Panc1 (cell line): ENCODE data around the gene IFIH1. TPM values are rescaled to one million over a fixed set of nuclear protein-coding genes. Genes with fewer than 3 reads are reported as not detected.

Experiments
- ATAC-seq: fragments of 200-7000 bp; cut with Tn5 transposase; 2 replicates; pipeline ENCODE4 v1.9.1; 2020; ENCODE audit warnings: mild to moderate bottlenecking, moderate library complexity
- BruUV-seq: library from RNA; stranded (reverse); fragments of 400-500 nt; replicated peaks from 2 replicates; lab custom pipeline; 2021; lab: Mats Ljungman, UMichigan
- CTCF ChIA-PET: fragments of 300-600 bp; sonication (Branson Sonifier 250); formaldehyde crosslinking; loops from one replicate; lab custom pipeline; 2022; ENCODE audit warnings: antibody characterized with exemption; lab: Charles Lee
- POLR2A ChIA-PET: fragments of 300-600 bp; sonication (Branson Sonifier 250); formaldehyde crosslinking; loops from one replicate; lab custom pipeline; 2022; ENCODE audit warnings: antibody characterized with exemption; lab: Charles Lee
- DNase-seq: peaks from one replicate; pipeline ENCODE4 v3.0.0-alpha.2; 2010; ENCODE audit warnings: low read depth, low spot score
- H3K27ac ChIP-seq: 2 replicates; pipeline ENCODE4 v1.5.1; 2011; ENCODE audit warnings: mild to moderate bottlenecking, low read length, inconsistent platforms
- H3K27me3 ChIP-seq: fragments of 200-500 bp; sonication (Bioruptor generic); 2 replicates; pipeline ENCODE4 v1.6.0; 2014; ENCODE audit warnings: low read length, inconsistent platforms; ENCODE audit not compliant: control insufficient read depth, insufficient read depth
- H3K36me3 ChIP-seq: fragments of 200-500 bp; sonication (Bioruptor generic); 2 replicates; pipeline ENCODE4 v1.5.1; 2014; ENCODE audit warnings: inconsistent platforms, mild to moderate bottlenecking, low read length, moderate library complexity; ENCODE audit not compliant: control insufficient read depth, insufficient read depth
- H3K4me1 ChIP-seq: 2 replicates; pipeline ENCODE4 v1.5.1; 2011; ENCODE audit warnings: inconsistent platforms, mild to moderate bottlenecking, low read length, moderate library complexity; ENCODE audit not compliant: control insufficient read depth, insufficient read depth
- H3K4me3 ChIP-seq, 2 experiments: 2 replicates each; pipeline ENCODE4 v1.5.1; 2011 to 2012; ENCODE audit warnings: low read depth in 2 of 2, low read length in 2 of 2, mild to moderate bottlenecking in 2 of 2, inconsistent platforms in 1 of 2, moderate library complexity in 1 of 2
- H3K9me3 ChIP-seq: fragments of 200-500 bp; sonication (Bioruptor generic); 2 replicates; pipeline ENCODE4 v1.5.1; 2014; ENCODE audit warnings: low read depth, mild to moderate bottlenecking, inconsistent platforms, low read length, moderate library complexity; ENCODE audit not compliant: control insufficient read depth, insufficient read depth
- POLR2AphosphoS5 ChIP-seq: IDR thresholded peaks from 2 replicates; pipeline ENCODE4 v1.6.1; 2012; ENCODE audit warnings: mild to moderate bottlenecking, low read depth, low read length, moderate library complexity
- SIN3A ChIP-seq: IDR thresholded peaks from 2 replicates; pipeline ENCODE4 v1.6.1; 2012; ENCODE audit warnings: low read depth, mild to moderate bottlenecking, low read length, moderate library complexity, borderline replicate concordance; ENCODE audit not compliant: insufficient read depth
- TCF7L2 ChIP-seq: IDR thresholded peaks from 2 replicates; pipeline ENCODE4 v1.6.1; 2011; ENCODE audit warnings: mild to moderate bottlenecking, low read depth, low read length, inconsistent platforms
- in situ Hi-C: cut with HindIII; loops from 2 replicates; pipeline ENCODE4 v1.10.0; 2016; ENCODE audit warnings: low sequenced_read_pairs, low pct_unique_long_range_greater_than_20kb
- intact Hi-C: fragments of 100-400 bp; cut with micrococcal nuclease; formaldehyde crosslinking; loops from one replicate; pipeline ENCODE4 v1.10.0; 2022; ENCODE audit not compliant: unreplicated experiment
- total RNA-seq: library from RNA; stranded (reverse); gene quantifications from one replicate; pipeline ENCODE4 v1.2.1, GENCODE V29; 2021; ENCODE audit not compliant: unreplicated experiment
- TF ChIP-seq, protein P1 (sequence below), 2 experiments: IDR thresholded peaks; 2 replicates each; pipeline ENCODE4 v1.6.1; 2011 to 2012; ENCODE audit warnings: low read depth in 2 of 2, control low read depth in 1 of 2, low read length in 1 of 2, mild to moderate bottlenecking in 1 of 2, moderate library complexity in 1 of 2; ENCODE audit not compliant: insufficient read depth in 1 of 2
- TF ChIP-seq, protein P2 (sequence below): fragments of 450-650 bp; IDR thresholded peaks from 2 replicates; pipeline ENCODE4 v1.5.1; 2017; ENCODE audit warnings: mild to moderate bottlenecking

IFIH1 gene
- total RNA-seq, 1 experiment from 2014 or later, result 15.4 TPM

DNA sequence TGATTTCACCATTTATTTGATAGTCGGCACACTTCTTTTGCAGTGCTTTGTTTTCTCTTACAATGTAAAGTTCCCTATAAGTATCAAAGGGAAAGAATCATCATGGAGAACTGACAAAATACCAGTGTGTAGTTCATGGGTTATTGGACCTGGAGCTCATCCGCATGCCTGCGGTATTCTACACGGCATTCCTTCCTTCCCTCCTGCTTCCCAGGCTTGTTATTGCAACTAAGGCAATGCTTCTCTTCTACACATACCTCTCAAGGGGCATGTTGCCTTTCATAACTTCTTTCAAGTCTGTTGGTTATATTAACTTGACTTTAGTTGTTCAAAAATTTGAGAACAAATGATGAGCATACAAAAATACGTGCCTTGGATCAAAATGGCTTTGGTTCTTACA, 51.0 kb downstream of the IFIH1 start:
- in situ Hi-C loops, result no loop called here
- DNase-seq (no peak), ATAC-seq (no peak)
- no peaks in the 10 kb centered on the region for H3K9me3 ChIP-seq
- POLR2A ChIA-PET, result no interaction called here
- BruUV-seq, result no TSS peak
- no peaks in the 10 kb centered on the region for H3K36me3 ChIP-seq
- no peak overlapping the region for H3K27ac ChIP-seq
- H3K4me1 ChIP-seq, result no peaks in the 10 kb centered on the region
- no peak overlapping the region for H3K4me3 ChIP-seq
- CTCF ChIA-PET, result no interaction called here
- H3K27me3 ChIP-seq, result no peaks in the 10 kb centered on the region
- TF ChIP-seq POLR2AphosphoS5, result no peak
- TF ChIP-seq, protein P1, sequence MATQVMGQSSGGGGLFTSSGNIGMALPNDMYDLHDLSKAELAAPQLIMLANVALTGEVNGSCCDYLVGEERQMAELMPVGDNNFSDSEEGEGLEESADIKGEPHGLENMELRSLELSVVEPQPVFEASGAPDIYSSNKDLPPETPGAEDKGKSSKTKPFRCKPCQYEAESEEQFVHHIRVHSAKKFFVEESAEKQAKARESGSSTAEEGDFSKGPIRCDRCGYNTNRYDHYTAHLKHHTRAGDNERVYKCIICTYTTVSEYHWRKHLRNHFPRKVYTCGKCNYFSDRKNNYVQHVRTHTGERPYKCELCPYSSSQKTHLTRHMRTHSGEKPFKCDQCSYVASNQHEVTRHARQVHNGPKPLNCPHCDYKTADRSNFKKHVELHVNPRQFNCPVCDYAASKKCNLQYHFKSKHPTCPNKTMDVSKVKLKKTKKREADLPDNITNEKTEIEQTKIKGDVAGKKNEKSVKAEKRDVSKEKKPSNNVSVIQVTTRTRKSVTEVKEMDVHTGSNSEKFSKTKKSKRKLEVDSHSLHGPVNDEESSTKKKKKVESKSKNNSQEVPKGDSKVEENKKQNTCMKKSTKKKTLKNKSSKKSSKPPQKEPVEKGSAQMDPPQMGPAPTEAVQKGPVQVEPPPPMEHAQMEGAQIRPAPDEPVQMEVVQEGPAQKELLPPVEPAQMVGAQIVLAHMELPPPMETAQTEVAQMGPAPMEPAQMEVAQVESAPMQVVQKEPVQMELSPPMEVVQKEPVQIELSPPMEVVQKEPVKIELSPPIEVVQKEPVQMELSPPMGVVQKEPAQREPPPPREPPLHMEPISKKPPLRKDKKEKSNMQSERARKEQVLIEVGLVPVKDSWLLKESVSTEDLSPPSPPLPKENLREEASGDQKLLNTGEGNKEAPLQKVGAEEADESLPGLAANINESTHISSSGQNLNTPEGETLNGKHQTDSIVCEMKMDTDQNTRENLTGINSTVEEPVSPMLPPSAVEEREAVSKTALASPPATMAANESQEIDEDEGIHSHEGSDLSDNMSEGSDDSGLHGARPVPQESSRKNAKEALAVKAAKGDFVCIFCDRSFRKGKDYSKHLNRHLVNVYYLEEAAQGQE (IDR thresholded peaks at IDR 0.05; ENCODE audit: insufficient read depth in 1 of 2, low read depth in 2 of 2, low read length in 1 of 2), result no peak
- no peak for TF ChIP-seq SIN3A
- TF ChIP-seq, protein P2, sequence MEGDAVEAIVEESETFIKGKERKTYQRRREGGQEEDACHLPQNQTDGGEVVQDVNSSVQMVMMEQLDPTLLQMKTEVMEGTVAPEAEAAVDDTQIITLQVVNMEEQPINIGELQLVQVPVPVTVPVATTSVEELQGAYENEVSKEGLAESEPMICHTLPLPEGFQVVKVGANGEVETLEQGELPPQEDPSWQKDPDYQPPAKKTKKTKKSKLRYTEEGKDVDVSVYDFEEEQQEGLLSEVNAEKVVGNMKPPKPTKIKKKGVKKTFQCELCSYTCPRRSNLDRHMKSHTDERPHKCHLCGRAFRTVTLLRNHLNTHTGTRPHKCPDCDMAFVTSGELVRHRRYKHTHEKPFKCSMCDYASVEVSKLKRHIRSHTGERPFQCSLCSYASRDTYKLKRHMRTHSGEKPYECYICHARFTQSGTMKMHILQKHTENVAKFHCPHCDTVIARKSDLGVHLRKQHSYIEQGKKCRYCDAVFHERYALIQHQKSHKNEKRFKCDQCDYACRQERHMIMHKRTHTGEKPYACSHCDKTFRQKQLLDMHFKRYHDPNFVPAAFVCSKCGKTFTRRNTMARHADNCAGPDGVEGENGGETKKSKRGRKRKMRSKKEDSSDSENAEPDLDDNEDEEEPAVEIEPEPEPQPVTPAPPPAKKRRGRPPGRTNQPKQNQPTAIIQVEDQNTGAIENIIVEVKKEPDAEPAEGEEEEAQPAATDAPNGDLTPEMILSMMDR, result no peak
- no peak for TF ChIP-seq TCF7L2
- intact Hi-C loops, result no loop called here

DNA sequence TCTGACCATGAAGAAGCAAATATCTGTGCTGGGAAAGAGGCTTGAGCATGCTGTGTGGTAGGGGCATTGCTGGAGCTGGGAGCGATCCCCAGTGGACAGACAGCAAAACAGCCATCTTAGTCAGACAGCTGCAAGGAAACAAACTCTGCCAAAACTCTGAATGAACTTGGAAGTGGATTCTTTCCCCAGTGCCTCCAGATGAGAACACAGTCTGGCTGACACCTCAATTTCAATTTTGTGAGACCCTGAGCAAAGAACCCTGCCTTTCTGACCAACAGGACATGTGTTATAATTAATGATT, 52.1 kb downstream of the IFIH1 start:
- intact Hi-C loops, result no loop called here
- DNase-seq, result no peak
- no peaks in the 10 kb centered on the region for H3K27me3 ChIP-seq
- no peaks in the 10 kb centered on the region for H3K36me3 ChIP-seq
- no peaks in the 10 kb centered on the region for H3K4me1 ChIP-seq
- BruUV-seq, result no TSS peak
- ATAC-seq, result no peak
- POLR2A ChIA-PET, result no interaction called here
- CTCF ChIA-PET, result no interaction called here
- no peak overlapping the region for H3K27ac ChIP-seq
- TF ChIP-seq SIN3A (no peak), POLR2AphosphoS5 (no peak), TCF7L2 (no peak)
- TF ChIP-seq, protein P1 (IDR thresholded peaks at IDR 0.05; ENCODE audit: insufficient read depth in 1 of 2, low read depth in 2 of 2, low read length in 1 of 2), result no peak
- TF ChIP-seq, protein P2, result no peak
- no peaks in the 10 kb centered on the region for H3K9me3 ChIP-seq
- no peak overlapping the region for H3K4me3 ChIP-seq
- in situ Hi-C loops, result no loop called here
